ENCODE results near the gene TMEM127. TPM values are rescaled to one million over a fixed set of nuclear protein-coding genes. Genes with fewer than 3 reads are reported as not detected.

Gene TMEM127
- total RNA-seq, 2 donors from 2014 or later = 27.0 to 28.3 TPM

GRCh38 chr2:96306370-96306769, 40.6 kb upstream of the TMEM127 start:
- no peaks in the 10 kb centered on the region for H3K9me3 ChIP-seq (ENCODE audit: control insufficient read depth, low read length)
- no peak for DNase-seq
- H3K27me3 Mint-ChIP-seq (ENCODE audit: insufficient read depth) = peaks cover 11% of the 10 kb centered on the region
- peak overlapping the region; percentile 99 for H3K27ac Mint-ChIP-seq
- peak overlapping the region; percentile 99 for H3K4me3 Mint-ChIP-seq
- no peak overlapping the region for H3K9ac ChIP-seq (ENCODE audit: extremely low read depth, low read length, poor library complexity, severe bottlenecking)
- peak overlapping the region; percentile 93 for H3K4me3 ChIP-seq (ENCODE audit: low read length)
- peaks cover 32% of the 10 kb centered on the region for H3K36me3 ChIP-seq (ENCODE audit: control insufficient read depth, insufficient read depth, low read length)
- no peaks in the 10 kb centered on the region for H3K27me3 ChIP-seq (ENCODE audit: control insufficient read depth, insufficient read depth, low read length, poor library complexity, severe bottlenecking)
- WGBS, 2 experiments (ENCODE audit: insufficient coverage in 1 of 2, insufficient read length in 1 of 2) = 91 to 100% methylated on average over 2 to 3 of the region's 3 CpGs
- H3K27ac ChIP-seq (ENCODE audit: low read depth, low read length) = no peak overlapping the region
- peaks cover 34% of the 10 kb centered on the region for H3K36me3 Mint-ChIP-seq (ENCODE audit: low read depth)
- TF ChIP-seq CTCF (conservative IDR thresholded peaks at IDR 0.05) = no peak
- no peaks in the 10 kb centered on the region for H3K9me3 Mint-ChIP-seq
- H3K4me1 ChIP-seq (ENCODE audit: control insufficient read depth, insufficient read depth, low read length) = peaks cover 6% of the 10 kb centered on the region
- peaks cover 15% of the 10 kb centered on the region for H3K4me1 Mint-ChIP-seq

- Mint-ChIP-seq H3K4me3 (peak overlapping the region; percentile 99), H3K36me3 (ENCODE audit: low read depth) (peaks cover 38% of the 10 kb centered on the region), H3K4me1 (peaks cover 15% of the 10 kb centered on the region), H3K9me3 (no peaks in the 10 kb centered on the region), H3K27ac (peak overlapping the region; percentile 99), H3K27me3 (ENCODE audit: insufficient read depth) (peaks cover 11% of the 10 kb centered on the region)
- TF ChIP-seq CTCF (conservative IDR thresholded peaks at IDR 0.05) = no peak
- Histone ChIP-seq H3K9me3 (ENCODE audit: control insufficient read depth, low read length) (no peaks in the 10 kb centered on the region), H3K9ac (ENCODE audit: extremely low read depth, low read length, poor library complexity, severe bottlenecking) (peak overlapping the region; percentile 76), H3K4me3 (ENCODE audit: low read length) (peak overlapping the region; percentile 93), H3K4me1 (ENCODE audit: control insufficient read depth, insufficient read depth, low read length) (peaks cover 6% of the 10 kb centered on the region), H3K27ac (ENCODE audit: low read depth, low read length) (no peak overlapping the region), H3K36me3 (ENCODE audit: control insufficient read depth, insufficient read depth, low read length) (peaks cover 37% of the 10 kb centered on the region), H3K27me3 (ENCODE audit: control insufficient read depth, insufficient read depth, low read length, poor library complexity, severe bottlenecking) (no peaks in the 10 kb centered on the region)
- DNase-seq = no peak
- 20 to 21% methylated on average over 1 to 9 of the region's 9 CpGs for WGBS, 2 experiments (ENCODE audit: insufficient coverage in 1 of 2, insufficient read length in 1 of 2)
These were observed 40.1 kb upstream of the TMEM127 start for GRCh38 chr2:96305979-96306308.

GRCh38 chr2:96305091-96305978, 39.5 kb upstream of the TMEM127 start, which contains the start of gene SNRNP200:
SNRNP200 (minus strand) TSS chr2:96305546; CDS start chr2:96305437, 109 bp downstream.
- Histone ChIP-seq H3K4me3 (ENCODE audit: low read length) (peak within 1 kb of the TSS; percentile 93), H3K36me3 (ENCODE audit: control insufficient read depth, insufficient read depth, low read length) (peaks cover 40% of the 10 kb centered on the region), H3K27me3 (ENCODE audit: control insufficient read depth, insufficient read depth, low read length, poor library complexity, severe bottlenecking) (no peaks in the 10 kb centered on the region), H3K9ac (ENCODE audit: extremely low read depth, low read length, poor library complexity, severe bottlenecking) (peak within 1 kb of the TSS; percentile 76), H3K4me1 (ENCODE audit: control insufficient read depth, insufficient read depth, low read length) (peaks cover 6% of the 10 kb centered on the region), H3K9me3 (ENCODE audit: control insufficient read depth, low read length) (no peaks in the 10 kb centered on the region), H3K27ac (ENCODE audit: low read depth, low read length) (no peak within 1 kb of the TSS)
- Mint-ChIP-seq H3K4me1 (peaks cover 15% of the 10 kb centered on the region), H3K36me3 (ENCODE audit: low read depth) (peaks cover 41% of the 10 kb centered on the region), H3K4me3 (peak within 1 kb of the TSS; percentile 99), H3K9me3 (no peaks in the 10 kb centered on the region), H3K27ac (peak within 1 kb of the TSS; percentile 99), H3K27me3 (ENCODE audit: insufficient read depth) (peaks cover 11% of the 10 kb centered on the region)
- WGBS, 2 experiments (ENCODE audit: insufficient coverage in 1 of 2, insufficient read length in 1 of 2) = 0 to 1% methylated on average over 17 to 60 of the region's 61 CpGs
- no peak for TF ChIP-seq CTCF (conservative IDR thresholded peaks at IDR 0.05)
- DNase-seq = peak; percentile 94

Data from endodermal cell (in vitro differentiated cells).